SK-N-MC (cell line): ENCODE results near the gene AFF1.

Source experiments
- EZH2 ChIP-seq: fragments of 200-600 bp; sonication (generic); IDR thresholded peaks from one replicate; pipeline ENCODE4 v1.6.1; 2017; ENCODE audit warnings: antibody characterized with exemption
- POLR2AphosphoS5 ChIP-seq: IDR thresholded peaks from 2 replicates; pipeline ENCODE4 v1.6.1; 2012; ENCODE audit warnings: mild to moderate bottlenecking, low read depth, low read length, borderline replicate concordance

- no peak for TF ChIP-seq POLR2AphosphoS5
- TF ChIP-seq EZH2 = no peak
Observed at GRCh38 chr4:87060957-87061356, 126.1 kb downstream of the AFF1 start.
